SW 1271 (cell line): ENCODE measurements around the gene CACYBP.

Source experiments
- DNase-seq, 2 experiments: peaks; one replicate each; lab custom pipeline; 2025; lab: John Stamatoyannopoulos, UW

CACYBP gene

DNA sequence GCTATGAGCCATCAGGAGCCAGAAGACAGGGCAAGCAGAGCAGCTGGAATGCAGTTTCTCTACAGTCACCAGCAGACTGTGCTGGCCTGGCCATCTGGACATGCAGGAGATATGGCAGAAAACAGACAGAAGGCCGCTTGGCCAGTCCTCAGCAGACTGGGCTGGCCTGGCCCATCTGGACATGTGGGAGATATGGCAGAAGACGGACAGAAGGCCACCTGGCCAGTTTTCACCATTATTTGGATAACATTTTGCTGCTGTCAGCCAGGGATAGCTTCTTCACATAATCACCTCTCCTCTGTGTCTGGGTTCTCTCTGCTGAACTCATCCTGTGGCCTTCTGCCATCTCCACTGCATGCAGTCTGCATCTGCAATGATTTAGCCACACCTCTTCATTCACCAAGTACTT lies 25.0 kb upstream of the CACYBP start:
- DNase-seq: no peak

DNA sequence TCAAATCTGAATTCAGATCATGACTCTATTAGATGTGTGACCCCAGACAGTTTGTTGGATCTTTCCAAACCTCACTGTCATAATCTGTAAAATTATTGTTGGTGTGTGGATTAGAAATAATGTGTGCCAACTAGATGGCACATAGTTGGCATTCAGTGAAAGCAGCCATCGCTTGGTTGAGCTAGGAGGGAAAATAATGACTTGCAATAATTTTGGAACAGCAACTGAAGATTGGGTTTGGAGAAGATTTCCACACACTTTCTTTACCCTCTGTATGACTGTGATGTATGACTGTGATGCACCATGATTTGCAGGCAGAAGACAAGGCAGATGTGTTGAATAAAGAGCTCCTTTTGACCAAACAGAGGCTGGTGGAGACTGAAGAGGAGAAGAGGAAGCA lies 24.0 kb upstream of the CACYBP start:
- DNase-seq: no peak

DNA sequence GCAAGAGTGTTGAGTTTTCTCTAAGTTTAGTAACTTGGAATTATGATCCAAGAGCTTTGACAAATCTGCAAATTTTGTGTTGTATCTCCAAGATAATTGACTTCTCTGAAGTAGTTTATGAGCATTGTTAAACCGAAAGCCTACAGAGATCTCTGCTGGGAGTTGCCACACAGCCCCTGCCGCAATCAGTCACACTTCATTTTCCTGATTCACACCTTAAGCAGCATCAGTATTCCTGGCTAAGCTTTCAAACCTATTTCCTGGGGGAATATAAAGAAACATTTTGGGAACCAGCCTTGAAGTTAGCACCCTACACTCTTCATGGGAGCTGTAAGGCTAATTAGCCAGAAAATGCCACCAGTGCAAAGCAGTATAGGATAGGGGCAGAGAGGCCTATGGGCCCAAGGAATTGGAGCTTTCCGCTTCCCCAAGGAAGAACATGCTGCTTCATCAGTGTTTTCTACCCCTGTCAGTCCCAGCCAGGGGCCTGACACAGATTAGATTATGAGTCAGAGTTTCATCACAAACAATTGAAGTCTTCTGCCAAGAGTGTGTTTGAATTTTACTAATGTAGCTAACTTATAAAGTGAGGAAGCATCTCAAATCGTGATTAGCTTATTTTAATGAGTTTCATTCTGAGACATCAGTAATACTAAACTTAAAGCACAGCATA lies 23.2 kb upstream of the CACYBP start:
- DNase-seq: no peak

DNA sequence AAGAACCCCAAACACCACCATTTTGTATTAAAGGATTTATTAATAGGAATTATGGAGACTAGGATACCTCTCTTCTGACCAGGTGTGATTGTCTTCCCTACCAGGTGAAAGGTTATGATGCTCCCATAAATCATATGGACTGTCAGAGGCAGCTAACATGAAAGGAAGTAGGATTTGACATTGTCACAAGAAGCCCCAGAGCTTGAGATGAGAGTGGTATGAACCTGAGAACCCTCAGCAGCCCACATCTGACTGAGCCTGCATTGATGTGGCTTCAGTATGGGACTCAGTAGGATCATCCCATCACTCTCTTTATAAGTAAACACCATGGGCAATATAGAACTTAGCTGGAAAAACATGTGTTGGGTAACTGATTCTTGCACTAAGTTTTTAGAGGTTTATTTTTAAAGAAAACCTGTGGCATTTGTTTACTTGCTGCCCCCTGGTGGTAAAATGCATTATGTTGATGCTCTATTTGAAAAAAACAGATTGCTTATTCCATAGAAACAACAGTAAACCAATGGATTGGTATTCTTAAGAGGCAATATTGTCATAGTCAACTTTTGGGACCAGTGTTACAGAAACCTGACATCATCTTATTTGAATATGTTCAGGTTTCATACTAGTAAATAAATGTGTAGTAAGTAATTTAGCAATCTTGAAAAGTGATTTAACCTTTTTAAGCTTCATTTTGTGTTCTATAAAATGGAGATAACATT lies 16.6 kb upstream of the CACYBP start:
- DNase-seq: peak in 1 of 2 experiments; percentile 16

DNA sequence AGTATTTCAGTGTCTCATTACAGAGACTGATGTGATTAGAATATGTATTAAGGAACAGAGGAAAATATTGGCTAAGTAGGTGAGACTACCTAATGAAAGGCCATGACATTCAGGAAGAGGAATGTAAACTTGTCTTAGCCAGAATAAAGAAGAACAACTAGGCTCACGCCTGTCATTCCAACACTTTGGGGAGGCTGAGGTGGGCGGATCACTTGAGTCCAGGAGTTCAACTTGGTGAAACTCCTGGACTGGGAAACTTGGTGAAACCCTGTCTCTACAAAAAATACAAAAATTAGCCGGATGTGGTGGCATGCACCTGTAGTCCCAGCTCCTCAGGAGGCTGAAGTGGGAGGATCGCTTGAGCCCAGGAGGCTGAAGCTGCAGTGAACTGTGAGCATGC lies 14.8 kb upstream of the CACYBP start:
- DNase-seq: no peak

DNA sequence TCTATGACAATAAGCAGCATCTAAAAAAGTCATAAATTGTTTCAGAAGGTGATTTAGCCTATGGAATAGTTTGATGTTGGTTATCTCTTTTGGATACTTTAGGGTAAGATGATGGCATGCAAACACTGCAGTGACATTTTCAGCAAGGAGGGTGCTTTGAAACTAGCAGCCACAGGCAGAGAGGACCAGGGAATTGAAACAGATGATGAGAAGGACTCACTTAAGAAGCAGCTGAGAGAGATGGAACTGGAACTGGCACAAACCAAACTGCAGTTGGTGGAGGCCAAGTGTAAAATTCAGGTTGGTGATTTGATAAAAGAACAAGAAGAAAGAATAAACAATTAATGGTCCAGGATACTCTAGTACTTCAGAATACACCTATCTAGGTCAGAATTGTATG lies 11.2 kb upstream of the CACYBP start:
- no peak for DNase-seq

DNA sequence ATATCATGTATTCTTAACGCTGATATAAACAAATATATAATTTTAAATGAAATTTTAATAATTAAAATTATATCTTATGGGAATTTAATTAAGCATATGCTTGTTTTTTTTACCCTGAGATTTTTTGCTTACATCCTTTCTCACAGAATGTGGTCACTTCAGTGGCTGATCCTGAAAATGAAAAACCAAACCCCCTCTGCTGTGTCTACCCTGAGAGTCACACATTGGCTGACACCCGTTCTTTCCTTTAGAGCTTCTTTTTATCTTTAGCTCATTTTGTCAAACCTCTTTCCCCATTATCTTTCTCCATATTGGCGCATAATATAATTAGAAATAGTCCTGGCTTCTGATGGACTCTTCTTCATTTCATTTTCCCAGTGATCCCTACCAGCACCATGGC lies 10.8 kb upstream of the CACYBP start:
- DNase-seq: no peak

DNA sequence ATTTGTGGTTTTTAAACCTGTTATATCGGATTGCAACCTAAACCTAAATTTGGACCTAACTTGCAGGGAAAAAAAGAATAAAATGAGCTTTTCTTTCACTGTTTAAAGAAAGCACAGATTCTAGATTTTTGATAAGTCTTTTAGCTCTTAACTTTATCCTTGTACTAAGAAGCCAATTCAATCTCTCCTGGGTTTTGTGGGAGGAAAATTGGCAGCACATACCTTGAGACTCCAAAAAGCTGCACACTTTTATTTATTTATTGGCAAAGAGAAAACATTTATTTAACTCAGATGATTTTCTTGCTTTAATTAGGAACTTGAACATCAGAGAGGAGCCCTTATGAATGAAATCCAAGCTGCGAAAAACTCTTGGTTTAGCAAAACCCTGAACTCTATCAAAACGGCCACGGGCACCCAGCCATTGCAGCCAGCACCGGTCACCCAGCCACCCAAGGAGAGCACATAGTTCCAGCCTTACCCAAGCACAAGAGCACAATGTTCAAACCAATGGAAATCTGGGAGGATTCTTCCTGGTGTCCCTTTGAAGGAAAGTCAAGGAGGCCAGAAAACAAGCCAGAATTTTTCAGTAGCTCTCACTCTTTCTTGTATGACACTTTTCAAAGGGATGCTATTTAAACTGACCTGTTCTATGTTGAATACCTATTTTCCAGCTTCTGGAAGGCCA lies 10.1 kb upstream of the CACYBP start:
- DNase-seq: no peak

DNA sequence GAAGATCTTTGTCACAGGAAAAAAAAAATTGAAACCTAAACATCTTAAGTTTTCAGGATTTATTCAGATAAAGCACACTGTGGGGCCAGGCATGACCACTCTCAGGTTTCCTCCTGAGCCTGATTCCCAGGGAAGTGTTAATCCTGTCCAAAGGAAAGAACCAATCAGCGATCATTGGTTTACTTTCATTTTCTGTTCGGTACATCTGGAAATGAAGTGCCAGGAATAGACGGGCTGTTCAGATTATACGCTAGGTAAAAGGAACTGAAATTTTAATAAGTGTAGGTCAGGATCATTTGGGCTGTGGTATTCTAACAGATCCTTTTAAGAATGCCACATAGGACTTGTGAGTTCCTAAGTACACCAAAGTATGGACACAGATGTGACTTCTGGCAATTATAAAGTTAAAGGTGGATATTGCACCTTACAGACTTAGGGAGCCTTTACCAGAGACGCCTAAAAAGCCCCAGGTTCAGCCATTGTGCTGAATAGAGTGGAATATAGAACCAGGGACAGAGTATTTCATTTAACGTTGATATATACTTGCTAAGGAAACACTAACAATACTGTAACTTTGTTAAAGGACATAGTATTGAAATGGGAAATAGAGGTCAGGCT lies 9.3 kb upstream of the CACYBP start:
- no peak for DNase-seq

DNA sequence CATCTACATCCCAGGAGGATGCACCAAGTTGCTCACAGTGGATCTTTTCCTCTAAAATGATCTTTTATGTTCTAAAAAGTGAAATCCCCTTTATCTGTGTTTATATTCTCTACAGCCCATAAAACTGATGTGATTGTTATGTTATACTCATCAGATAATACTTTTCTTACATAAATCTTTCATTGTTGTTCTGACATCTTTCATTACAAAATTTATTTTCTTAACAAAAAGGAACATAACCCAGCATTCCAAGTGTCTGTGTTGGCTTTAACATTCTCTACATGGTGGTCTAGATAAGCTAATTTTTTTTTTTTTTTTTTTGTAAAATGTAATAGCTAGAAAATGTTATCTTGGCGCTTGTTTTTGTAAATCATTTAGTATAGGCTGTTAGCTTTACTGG lies 8.3 kb upstream of the CACYBP start:
- no peak for DNase-seq

DNA sequence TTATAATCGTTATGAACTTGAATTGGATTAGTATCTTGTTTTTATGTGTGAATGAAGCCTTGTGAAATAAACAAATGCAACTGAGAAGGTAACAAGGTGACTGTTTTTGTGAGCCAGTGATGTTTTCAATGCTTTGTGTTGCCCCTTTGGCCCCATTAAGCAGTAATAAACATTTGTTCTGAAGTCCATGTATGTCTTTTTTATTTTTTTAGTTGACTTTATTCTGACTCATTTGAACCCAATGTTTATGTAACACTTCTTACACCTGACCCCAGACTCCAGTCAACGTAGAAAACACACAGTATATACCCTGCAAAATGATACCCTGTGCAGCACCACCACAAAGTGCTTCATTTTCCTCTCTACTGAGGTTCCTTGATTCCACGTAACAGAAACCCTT lies 4.6 kb upstream of the CACYBP start:
- no peak for DNase-seq

DNA sequence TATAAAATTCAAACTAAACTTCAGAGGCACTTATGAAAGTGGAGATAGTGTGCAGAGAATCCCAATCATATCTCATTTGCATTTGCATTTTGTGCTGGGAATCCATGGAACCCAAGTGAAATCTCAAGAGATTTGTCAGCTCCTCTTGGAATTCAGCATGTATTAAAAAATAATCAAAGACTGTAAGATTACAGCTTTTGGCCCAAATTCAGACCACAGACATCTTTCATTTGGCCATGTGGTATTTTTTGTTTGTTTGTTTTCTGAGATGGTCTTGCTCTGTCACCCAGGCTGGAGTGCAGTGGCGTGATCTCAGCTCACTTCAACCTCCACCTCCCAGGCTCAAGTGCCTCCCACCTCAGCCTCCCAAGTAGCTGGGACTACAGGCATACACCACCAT lies 3.8 kb upstream of the CACYBP start:
- DNase-seq: no peak

DNA sequence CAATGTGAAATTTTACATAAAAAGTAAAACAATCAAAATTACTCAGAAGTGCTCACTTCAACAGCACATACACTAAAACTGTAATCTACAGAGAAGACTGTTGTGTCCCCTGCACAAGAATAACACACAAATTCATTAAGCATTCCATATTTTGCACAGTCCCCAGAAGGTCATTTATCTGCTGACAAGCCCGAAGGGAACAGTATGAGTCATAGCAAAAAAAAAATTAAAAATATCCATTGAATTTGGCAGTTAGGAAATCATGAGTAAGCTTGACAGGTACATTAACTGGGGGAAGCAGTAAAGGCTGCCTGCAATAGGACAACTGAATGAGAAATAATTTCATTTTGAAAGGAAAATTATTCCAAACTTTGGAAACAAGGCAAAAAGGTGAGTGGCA lies 3.3 kb upstream of the CACYBP start:
- no peak for DNase-seq

DNA sequence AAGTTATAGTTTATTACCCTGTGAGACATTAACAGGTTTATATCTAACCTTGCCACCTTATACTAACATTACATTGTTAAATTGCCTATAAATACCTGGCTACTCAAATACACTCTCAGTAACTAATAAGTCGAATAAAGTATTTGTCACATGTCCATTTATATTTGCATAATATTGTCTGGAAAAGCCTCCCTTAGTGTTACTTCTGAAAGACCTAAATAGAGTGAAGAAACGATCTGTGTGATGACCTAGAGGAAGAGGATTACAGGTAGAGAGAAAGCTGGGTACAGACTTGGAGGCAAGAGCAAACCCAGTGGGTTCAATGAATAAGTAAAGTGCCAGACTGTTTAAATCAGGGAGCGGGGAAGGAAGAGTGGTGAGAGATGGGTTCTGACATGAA lies 2.7 kb upstream of the CACYBP start:
- DNase-seq: no peak

DNA sequence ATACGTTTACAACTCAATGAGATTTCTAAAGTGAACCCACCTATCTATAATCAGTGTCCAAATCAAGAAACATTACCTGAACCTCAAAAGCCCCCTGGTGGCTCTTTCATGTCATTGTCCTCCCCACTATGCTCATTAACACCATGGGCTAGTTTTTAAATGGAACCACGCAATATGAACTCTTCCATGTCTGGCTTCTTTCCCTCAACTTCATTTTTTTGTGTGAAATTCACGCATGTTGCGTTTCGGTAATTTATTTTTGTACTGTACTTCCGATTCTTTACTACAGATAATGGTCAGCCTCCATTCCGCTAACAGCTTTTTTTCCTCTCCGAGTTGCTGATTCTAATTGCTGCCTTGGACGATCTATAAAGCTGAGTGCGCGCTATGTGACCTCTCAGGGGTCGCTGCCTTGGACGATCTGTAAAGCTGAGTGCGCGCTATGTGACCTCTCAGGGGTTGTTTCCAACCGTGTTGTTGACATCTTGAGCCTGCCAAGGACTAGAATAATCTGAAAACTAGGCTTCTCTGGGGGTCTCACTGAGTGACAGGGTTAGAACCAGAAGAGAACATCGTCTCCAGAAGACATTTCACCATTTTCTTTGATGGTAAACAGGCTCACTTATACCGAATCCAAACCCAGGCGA lies 1.1 kb upstream of the CACYBP start:
- DNase-seq: peak in 1 of 2 experiments; percentile 54

DNA sequence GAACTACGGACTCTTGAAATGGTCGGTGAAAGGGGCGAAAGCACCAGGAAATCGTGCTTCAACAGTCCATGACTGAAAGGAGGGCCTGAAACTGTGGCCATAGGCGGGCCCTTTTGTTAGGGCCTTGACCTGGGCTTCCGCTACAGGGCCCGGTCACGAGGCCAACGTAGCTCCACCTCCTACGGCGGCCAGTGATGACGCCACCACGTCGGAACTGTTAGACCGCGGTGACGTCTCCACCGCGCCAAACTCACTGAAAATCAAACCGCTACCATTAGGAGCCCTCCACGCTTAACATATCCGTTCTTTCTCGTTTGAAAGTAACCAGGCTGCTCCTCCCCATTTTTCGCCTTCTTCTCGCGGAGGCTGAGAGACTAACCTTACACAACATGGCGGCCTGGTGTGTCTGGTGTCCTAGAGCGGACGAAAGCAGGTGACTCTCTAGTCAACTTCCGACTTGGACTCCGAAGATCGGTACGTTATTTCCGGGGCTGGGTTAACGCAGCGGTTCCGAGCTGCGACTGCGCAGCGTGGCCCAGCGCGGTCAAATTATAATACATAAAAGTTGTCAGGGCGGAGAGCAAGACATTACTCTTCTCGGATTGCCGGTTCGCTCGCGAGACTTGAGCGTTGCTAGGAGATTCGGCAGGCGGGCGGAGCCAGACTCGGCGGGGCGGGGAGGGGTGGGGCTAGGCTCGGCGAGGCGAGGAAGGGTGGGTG lies 371 bp upstream of the CACYBP start:
- peak; percentile 88 to 91 for DNase-seq

DNA sequence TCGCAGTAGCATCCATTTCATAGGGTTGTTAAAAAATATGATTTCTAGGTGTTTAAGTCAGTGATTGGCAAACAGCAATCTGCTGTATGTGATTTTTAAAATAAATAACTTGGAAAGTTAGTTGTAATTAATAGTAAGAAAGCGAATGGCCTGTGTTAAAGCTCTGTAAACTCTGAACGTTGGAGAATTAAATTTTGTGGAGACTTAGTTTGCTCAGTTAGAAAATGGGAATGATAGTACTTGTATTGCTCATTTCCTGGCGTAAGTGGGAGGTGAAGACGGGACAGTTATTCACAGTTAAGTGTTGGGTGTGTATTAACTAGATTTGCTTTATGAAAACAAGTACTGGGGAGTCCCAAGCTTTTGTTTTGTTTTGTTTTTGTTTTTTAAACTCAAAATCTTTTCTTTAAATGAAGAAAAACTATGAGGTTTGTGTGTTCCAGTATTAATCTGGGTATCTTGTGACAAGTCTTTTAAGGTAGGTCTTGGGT lies 995 bp downstream of the CACYBP start:
- DNase-seq: no peak

DNA sequence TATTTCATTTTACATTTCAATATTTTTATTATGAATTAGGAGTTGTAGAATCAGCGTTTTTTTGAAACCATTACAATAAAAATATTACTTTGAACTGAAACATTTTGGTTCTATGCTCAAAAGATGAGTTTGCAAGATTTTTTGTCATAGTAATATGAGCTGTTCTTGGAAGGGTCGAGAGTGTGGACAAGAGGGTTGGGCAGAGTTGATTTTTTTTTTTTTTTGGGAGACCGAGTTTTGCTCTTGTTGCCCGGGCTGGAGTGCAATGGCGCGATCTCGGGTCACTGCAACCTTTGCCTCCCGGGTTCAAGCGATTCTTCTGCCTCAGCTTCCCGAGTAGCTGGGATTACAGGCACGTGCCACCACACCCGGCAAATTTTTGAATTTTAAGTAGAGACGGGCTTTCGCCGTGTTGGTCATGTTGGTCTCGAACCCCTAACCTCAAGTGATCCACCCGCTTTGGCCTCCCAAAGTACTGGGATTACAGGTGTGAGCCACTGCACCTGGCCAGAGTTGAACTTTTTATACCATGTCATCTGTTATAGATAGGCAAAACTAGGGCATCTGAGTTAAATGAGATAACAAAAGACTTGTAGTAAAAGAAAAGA lies 3.3 kb downstream of the CACYBP start:
- DNase-seq: no peak

DNA sequence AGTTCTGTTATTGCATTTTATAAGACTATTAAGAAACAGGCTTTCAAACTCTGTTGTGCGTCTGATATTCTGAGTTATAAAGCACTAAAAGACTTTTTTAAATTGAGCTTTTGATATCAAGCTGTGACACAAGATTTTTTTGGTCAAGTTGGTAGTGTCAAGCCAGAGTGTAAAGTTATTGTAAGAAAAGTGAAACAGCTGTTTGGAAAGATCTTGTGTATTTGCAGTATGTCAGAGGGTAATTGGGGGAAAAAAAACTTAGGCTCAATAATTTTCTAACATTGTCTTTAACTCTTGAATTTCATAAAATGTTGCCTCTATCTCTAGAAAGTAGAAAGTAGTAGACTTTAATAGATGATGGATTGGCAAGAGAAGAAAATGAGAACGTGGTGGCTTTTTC lies 3.8 kb downstream of the CACYBP start:
- DNase-seq: no peak

DNA sequence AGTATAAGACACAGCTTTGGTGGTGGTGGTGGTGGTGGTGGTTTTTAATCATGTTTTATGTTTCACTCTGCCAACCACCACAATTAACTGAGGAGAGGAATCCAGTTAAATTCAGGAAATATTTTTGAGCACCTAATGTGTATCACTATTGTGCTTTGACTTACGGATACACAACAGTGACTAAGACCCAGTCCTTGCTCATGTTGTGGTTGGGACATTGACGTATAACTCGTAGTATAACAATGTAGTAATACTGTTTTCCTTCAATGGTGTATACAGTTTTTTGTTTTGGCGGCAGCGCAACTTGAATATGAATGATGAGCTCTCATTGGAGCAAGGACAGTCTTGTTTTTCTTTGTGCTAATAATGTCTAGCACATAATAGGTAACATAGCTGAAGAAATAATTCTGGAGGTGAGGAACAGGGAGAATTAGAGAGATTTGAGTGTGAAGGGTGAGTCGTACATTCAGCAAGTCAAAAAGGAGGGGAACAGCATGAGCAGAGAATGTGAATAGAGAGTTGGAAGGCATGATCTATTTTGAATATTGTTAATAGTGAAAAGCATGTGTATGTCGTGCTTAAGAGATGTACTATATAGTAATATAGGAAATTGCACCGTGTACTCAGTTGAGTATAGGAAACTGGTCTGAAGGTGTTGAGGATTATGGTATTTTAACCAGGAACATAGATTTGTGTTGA lies 5.5 kb downstream of the CACYBP start:
- no peak for DNase-seq

DNA sequence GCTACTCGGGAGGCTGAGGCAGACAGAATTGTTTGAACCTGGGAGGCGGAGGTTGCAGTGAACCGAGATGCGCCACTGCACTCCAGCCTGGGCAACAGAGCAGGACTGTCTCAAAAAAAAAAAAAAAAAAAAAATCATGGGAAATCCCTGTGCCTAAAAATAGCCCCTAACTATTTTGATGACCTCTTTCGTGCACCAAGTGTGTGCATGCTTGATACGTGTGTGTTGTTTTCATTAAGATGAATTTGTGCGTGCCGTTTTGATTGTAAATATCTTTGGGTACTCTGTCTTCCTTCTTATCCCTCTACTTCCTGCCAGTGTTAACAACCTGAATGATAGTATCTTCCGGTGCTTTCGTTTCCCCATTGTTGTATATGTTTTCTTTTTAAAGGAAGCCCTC lies 9.8 kb downstream of the CACYBP start:
- DNase-seq: no peak
